ENCODE data around the gene ATXN7.

Gene ATXN7

DNA sequence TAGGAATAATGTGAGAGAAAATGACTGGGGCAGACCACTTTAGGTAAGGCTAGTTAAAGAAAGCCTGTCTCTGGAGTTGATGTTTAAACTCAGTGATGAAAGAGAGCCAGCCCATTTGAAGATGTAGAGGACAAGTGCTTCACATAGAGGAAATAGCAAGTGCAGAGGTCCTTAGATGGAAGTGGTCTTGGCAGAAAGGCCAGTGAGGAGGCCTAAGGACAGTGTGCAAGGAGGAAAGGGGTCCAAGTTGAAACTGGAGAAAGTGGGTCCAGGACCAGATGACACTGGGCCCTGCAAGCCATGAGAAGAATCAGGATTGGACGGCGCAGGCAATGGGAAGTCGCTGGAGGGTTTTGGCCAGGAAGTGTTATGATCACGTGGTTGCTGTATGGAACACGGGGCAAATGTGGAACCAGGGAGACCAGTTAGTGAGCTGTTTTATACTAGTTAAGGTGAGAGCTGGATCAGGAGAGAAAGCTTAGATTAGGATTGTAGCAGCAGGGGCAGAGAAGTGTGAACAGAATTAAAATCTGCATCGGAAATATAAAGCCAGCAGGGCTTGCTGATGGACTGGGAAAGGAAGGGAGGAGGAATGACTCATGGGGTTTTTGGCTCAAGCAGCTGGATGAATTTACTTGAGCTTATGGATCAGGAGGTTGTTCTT, 96.5 kb downstream of the ATXN7 start:
- no peak for DNase-seq (ENCODE audit: insufficient read length, low spot score)
- FAIRE-seq = peak; percentile 47

DNA sequence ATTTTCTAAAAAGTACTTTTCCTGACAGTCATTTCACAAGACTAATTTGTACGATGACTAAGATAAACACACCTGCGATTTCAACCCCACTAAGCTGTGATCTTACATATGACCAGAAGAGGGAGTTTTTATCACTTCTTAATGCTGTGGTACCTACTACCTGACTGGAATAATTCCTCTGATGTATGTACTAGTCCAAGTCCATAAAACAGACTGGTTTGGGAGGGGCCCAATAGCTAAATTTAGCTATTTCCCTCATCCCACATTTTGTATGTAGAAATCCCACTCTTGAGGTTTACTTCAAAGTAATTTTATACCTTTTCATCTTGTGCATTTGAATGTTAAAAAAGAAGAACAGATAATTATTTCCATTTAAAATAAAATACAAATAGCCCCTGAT, 98.2 kb downstream of the ATXN7 start:
- DNase-seq (ENCODE audit: insufficient read length, low spot score) (no peak), FAIRE-seq (peak; percentile 85)

DNA sequence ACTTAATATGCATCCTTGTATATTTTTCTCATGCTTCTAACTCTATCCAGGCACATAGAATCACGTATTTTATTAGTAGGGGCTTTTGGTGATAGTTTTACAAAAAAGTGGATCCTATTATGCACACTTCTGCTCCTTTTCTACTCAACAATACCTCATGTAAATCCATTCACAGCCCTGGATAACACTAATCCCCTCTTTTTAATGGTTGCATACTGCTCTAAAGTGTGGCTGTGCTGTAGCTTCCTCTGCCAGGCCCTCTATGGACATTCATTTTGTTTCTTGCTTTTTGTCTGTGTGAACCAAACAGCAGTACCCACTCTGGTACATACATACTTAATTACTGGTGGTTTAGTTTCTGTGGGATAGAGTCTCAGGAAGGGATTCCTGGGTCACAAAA, 99.8 kb downstream of the ATXN7 start:
- DNase-seq (ENCODE audit: insufficient read length, low spot score) (no peak), FAIRE-seq (no peak)

DNA sequence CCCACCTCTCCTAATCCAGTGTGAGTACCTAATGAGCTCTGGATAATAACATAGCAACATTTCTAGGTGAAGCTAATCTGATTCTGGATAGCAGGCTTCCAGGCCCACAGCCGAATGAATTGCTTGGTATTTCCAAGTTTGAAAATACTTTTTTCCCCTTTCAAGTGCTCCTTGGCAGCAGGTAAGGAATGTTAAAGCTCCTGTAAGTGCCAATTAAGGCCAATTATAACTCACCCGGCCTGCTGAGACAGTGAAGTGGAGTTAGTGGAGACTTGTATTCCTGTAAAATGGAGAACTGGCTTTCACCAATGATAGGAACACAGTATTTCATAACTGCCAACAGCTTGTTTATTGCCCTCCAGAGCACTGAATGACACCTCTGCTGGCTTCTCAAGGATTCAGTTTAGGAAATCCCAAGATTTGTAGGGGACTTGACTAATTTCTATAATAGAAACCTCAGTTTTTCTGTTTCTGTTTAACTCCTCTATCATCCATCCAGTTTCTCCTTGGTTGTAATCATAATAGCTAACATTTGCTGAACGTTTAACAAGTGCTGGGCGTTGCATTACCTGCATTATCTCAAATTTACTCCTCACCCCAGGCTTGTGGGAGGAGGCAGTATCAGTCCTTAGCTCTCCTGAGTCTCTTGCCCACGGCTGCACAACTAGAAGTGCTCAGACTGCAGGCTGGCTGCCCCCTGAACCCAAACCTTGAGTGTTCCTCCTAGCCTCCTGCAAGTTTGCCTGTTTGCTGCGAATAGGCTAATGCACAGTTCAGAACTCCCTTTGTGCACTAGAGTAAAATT, 101.2 kb downstream of the ATXN7 start:
- DNase-seq (ENCODE audit: insufficient read length, low spot score) (no peak), FAIRE-seq (peak; percentile 4)

DNA sequence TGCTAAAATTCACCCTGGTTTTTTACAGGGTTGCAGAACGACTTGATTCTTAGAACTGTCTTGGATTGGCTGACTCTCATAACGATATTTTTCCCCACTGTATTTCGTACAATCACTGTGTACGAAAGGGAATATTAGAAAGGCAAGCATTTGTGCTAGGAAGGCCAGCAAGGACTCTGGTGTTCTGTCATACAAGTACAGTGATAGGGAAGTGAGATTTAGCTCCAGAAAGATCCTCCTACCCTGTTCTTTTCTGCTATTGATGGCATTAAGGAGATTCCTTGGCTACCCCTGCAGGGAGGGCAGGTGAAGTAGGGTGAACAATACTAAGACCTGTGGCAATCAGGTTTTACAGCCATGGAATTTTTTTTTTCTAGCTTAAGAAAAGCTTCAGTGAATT, 102.3 kb downstream of the ATXN7 start:
- FAIRE-seq = no peak
- DNase-seq (ENCODE audit: insufficient read length, low spot score) = no peak

DNA sequence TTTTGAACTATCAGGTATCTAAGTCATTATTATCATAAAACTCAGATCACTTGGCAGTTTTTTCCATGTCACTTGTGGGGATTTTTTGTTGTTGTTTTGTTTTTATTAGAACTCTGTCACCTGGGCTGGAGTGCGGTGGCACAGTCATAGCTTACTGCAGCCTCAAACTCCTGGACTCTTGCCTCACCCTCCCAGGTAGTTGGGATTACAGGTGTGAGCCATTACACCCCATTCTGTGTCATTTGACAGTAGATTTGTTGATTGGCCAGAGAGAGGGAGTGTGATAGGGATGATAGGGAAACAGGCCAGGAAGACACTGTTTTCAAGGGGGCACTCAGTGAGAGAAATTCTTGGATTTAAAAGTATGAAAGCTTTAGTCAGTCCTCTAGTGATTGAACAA, 103.2 kb downstream of the ATXN7 start:
- no peak for DNase-seq (ENCODE audit: insufficient read length, low spot score)
- FAIRE-seq = no peak

DNA sequence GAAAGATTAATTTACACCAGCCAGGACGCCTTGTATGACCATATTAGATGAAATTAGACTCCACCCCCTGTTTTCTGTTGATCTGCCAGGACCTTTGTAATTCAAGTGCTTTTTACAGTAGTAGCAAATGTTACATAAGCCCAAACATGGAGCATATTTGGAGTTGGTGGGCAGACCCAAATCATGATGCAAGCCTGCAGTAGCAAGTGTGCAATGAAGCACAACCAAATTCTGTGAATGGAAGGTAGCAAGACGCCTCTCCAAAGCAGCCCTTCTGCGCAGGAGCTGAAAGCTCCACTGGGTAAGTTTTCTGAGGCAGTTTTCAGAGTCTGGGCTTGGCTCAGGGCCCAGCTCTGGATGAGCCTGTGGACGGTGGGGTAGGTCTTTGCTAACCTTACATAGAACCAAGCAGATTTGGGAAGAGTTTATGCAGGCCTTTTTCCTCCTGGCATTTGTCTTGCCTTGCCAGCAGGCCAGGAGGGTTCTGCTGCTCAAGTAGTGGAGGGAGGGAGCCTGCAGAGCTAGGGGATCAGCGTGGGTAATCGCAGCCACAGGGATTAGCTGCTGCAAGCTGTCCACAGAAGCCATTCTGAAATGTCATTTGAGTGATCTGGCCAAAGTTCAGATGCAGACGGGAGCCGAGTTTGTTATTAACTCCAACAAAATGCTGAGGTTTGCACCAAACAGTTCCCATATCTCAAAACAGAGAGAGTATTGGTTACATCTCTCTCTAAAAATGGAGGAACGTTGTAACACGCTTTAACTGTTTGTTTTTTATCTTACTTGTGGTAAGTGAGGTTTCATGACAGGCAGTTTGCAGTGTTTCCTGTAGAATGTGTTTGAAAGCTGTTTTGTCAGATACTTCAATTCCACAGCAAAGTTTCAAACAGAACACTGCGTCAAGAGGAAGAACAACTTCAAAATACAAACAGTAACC, 104.3 kb downstream of the ATXN7 start:
- DNase-seq (ENCODE audit: insufficient read length, low spot score) (no peak), FAIRE-seq (peak; percentile 95)

DNA sequence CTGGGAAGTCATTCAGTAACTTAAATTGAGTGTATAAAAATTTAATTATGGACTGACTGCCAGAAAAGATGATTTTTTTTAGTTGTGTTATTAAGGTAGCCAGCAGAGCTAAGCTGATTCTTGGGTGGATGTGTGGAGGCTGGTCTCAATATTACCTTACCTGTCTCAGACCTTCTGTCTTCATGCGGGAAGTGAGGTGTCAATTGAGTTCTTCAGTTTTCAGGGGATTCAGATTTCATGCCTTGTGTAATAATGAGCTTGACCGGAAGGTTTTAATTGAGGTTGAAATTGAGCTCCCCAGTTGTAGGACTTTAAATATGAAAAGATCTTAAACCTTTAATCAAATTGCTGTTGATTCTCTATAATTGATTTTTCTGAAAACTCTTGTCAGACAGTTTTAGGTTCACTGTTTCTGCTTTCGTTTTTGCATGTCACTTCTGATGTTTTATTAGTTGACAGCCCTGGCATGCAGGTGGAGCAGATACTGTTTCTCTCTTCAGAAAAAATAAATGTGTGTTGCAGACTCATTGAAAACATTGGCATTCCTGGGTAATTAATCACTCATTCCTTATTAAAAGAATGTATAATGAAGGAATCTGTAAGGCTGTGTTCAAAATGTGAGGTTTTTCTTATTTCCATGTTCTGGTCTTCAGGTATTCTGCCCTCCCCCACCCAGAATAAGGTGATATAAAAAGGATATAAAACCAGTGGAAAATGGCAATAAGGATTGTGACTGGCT, 105.1 kb downstream of the ATXN7 start:
- DNase-seq (ENCODE audit: insufficient read length, low spot score) (no peak), FAIRE-seq (no peak)

DNA sequence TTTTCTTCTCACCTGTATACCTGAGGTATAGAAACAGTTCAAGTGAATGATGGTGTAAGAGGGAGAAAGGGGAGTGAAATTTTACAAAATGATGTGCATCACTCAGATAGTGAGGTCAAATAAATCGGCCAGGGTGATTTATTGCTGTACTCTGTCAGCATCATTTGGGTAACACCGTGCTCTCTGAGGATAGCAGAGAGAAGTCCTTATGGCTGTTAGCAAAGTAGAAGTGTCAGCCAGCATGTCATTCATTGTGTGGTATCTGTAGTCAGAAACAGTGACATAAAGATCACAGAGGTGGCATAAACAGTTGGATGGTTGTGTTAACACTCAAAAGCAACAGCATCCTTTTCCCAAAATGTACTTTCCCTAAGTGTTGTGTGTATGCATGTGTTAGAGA, 106.2 kb downstream of the ATXN7 start:
- no peak for DNase-seq (ENCODE audit: insufficient read length, low spot score)
- FAIRE-seq = no peak

DNA sequence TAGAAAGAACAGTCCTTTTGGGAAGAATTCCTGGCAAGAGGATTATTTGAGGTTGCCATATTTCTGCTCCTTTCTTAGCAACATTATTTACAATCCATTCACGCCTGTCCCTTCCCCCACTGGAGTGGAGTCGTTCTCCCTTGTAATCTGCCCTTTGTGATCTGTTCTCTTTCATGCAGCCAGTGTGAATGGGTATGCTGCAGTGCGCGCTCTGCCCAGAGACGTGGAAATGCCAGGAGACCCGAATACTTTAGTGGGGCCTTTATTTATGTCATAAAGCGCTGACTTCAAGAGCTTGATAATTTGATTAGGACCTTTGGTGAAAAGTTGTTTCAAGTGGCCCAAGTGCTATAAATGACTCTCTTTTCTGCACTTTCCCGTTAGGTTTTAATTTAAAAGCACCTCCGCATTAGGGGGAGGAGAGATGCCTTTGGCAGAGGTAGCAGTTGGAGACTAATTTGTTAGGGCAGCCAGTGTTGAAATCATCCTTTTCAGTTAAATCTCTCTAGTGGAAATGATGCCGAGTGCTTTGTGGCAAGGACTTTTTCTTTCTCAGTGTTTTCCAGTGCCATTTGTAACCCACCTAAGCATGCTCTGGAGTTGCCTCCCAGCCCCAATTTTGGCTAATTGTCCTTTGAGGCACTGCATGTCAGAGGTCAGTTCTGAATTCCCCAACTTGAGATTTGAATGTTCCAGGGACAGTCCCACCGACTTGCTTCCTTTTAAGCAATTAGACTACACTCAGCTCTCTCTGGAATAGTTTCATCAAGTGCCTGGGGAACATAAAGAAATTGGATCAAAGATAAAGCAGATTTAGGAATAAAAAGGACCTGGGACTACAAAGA, 107.2 kb downstream of the ATXN7 start:
- DNase-seq (ENCODE audit: insufficient read length, low spot score) (no peak), FAIRE-seq (no peak)

DNA sequence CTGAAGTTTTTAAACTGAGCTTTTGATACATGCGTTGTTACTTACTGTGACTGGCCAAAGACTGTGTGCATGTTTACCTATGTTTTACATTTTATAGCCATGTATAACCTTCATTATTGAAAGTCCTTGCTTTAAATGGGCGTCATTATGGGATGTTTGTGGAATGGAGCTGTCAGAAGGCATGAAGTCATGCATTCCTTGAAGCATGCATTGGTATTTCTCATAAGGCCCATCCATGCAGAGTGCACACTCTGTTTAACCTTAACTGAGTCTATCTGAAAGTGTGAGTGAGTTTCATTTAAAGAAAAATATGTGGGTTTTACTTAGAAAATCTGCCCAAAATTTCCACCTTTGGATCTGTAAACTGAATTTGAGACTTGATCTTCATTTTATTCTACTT, 108.5 kb downstream of the ATXN7 start:
- FAIRE-seq = no peak
- DNase-seq (ENCODE audit: insufficient read length, low spot score) = no peak

DNA sequence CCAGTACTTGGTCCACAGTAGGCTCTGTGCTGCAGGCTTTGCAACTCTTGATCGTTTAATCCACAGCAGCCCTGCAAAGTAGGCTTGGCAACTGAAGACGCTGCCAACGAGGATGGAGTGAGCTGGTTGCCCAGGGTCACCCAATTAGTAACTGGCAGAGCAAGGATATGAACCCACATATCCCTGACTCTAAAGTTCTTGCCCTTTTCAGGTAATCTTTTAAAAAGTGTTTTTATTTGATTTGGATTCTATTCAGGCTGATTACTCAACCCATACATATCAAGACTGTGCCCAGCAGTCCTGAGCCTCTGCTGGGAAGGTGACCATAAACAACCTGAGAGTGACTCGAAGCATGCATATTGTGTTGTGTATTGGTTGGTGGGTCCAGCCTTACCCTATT, 109.3 kb downstream of the ATXN7 start:
- DNase-seq (ENCODE audit: insufficient read length, low spot score) = no peak
- no peak for FAIRE-seq

DNA sequence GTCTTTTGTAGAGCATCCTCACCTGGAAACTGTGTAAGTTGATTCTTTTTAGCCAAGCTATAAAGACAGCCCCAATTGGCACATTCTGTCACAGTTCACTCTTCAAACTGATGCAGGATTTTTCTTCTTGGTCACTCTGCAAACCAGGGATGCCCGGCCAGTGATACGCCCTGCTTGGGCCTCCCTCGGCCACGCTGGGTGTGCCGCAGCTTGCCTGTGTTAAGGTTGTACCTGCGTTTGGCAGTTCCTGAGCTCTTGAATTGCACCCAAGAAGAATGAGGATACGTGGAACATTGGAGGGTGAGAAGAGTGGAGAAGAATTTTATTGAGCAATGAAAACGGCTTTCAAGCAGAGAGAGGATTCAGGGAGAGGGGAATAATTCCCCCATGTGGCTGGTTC, 109.7 kb downstream of the ATXN7 start:
- no peak for DNase-seq (ENCODE audit: insufficient read length, low spot score)
- FAIRE-seq = no peak

DNA sequence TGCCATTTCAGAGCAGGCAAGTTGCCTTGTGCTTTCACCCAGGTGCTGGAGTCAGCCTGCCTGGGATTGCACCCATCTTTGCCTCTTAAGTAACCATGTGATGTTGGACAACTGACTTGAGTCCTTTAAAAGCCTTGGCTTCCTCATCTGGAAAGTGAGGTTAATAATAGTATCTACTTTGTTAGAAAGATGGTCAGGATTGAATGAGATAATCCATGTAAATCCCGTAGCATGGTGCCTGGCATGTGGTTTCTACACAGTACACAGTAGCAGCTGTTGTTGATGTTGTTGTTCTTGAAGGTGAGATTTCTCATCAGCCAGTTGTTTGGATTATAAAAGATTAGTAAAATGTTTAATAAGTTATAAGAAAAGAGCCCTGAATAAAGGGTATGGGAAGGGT, 110.8 kb downstream of the ATXN7 start:
- FAIRE-seq = no peak

DNA sequence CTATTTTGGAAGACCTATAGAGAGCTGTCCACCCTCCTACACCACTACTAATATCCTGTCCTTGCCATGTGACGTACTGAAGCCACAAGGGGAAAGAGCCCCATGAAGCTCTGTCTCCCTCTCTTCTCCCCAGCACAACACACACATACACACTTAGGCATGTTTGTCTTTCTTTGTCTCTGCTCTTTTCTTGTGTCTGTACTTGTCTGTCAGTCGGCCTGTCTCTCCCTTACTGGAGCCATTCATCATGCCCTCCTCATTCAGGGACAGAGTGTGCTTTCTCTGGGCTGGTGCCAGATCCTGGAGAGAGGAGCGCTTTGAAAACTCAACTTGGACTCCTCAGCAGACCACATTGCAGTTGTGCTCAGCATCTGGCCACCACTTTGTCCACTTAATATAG, 112.1 kb downstream of the ATXN7 start:
- FAIRE-seq (no peak), DNase-seq (ENCODE audit: insufficient read length, low spot score) (no peak)

More for the DNA sequence above, 110.8 kb downstream of the ATXN7 start:
- no peak for DNase-seq (ENCODE audit: insufficient read length, low spot score)

DNA sequence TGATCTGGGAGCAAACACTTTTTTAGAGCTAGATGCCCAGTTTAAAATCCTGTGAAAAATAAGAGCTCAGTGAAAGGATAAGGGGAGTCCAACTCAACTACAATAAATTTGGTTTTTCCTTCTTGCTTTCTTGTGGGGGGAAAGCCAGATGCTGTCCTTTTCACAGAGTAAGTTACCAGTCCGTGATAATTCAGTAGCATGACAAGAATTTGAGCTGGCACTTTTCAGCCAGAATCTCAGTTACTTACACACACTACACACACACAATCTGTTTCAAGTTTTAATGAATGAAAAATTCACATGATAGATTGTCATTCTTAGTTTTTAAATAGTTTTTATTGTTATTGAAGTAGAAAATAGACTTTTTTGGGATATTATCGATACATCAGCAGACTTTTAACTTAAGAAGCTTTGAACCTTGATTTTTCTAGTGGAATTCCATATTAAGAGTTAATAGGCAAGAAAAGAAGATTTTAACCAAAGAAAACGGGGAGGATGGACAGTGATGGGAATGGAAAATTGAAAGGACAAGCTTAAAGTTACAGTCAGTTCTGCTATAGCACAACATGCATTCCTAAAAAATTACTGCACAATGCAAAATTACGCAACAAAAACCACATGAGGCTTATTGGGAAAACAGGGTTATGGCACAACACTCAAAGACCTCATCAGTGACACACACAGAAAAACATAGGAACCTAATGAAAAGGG, 112.6 kb downstream of the ATXN7 start:
- FAIRE-seq (no peak), DNase-seq (ENCODE audit: insufficient read length, low spot score) (no peak)

DNA sequence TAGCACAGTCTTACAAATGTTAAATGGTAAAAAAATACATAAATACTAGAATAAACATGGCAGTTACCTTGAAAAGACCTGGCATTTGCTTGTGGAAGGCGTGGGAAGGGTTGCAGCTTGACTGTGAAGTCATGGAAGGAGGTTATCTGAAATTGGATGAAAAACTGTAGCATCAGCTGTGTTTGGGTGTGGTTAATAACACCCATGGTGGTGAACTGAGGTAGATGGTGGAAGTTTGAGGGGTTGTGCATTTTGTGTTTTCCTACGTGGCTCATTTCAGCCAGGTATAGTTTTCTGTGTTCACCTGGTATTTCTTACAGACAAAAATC, 113.2 kb downstream of the ATXN7 start:
- FAIRE-seq = no peak
- no peak for DNase-seq (ENCODE audit: insufficient read length, low spot score)

DNA sequence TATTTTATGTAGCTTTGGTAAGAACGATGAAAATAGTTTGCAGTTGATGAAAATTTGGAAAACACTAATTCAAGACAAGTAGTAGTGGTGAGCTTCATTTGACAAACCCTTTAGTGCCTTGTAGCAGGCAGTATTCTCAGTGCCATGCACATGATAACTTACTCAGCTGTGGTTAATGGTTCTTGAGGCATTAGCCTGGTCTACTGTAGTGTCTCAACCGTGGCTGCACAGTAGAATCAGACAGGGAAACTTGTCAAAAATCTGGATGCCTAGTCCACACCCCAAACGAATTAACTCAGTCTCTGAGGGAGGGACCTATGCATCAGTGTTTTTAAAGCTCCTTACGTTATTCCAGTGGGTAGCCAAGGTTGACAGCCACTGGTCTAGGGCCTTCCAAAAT, 114.2 kb downstream of the ATXN7 start:
- DNase-seq (ENCODE audit: insufficient read length, low spot score) = no peak
- no peak for FAIRE-seq

Measured in GM19239 (cell line).